SK-N-SH treated with all-trans-retinoic acid at 6 μM for 48 hours (cell line): ENCODE data around the gene RPL12.

ENCODE experiments used
- GLIS3 ChIP-seq: fragments of 250-450 bp; sonication (Bioruptor Pico); IDR thresholded peaks from 2 replicates; pipeline ENCODE4 v1.5.0; 2020; ENCODE audit warnings: mild to moderate bottlenecking, moderate library complexity
- OSR1 ChIP-seq: fragments of 250-450 bp; sonication (Bioruptor Pico); IDR thresholded peaks from 2 replicates; pipeline ENCODE4 v1.8.0; 2022; ENCODE audit warnings: moderate library complexity, mild to moderate bottlenecking, inconsistent platforms
- RARB ChIP-seq: fragments of 250-450 bp; sonication (Bioruptor Pico); IDR thresholded peaks from 2 replicates; pipeline ENCODE4 v1.8.0; 2021; ENCODE audit warnings: mild to moderate bottlenecking, moderate library complexity
- SNAI2 ChIP-seq: fragments of 250-450 bp; sonication (Bioruptor Pico); IDR thresholded peaks from 2 replicates; pipeline ENCODE4 v1.5.0; 2020; ENCODE audit warnings: mild to moderate bottlenecking, moderate library complexity
- TCF4 ChIP-seq: fragments of 250-450 bp; sonication (Bioruptor Pico); IDR thresholded peaks from 2 replicates; pipeline ENCODE4 v1.8.0; 2021; ENCODE audit warnings: mild to moderate bottlenecking, moderate library complexity, borderline replicate concordance
- TF ChIP-seq, protein P1 (sequence below): fragments of 250-450 bp; sonication (Bioruptor Pico); IDR thresholded peaks from 2 replicates; pipeline ENCODE4 v1.5.0; 2020; ENCODE audit warnings: mild to moderate bottlenecking, moderate library complexity
- TF ChIP-seq, protein P2 (sequence below): fragments of 250-450 bp; sonication (Bioruptor Pico); IDR thresholded peaks from 2 replicates; pipeline ENCODE4 v1.8.0; 2020; ENCODE audit warnings: mild to moderate bottlenecking, moderate library complexity, borderline replicate concordance

DNA sequence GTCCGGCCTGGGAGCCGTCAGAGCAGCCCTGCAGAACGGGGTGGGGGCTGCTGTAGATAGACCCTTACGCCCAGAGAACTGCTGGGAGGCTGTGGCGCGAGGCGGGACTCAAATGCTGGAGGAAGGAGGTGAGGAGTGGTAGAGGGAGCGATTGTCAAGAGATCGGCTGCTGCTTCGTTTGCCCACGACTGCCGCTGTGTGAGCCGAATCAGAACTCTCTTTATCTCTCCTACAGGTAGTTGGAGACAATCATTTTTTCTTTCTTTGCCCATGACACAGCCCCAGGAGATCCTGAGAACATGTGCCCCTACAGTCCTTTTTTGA is 26.6 kb downstream of the RPL12 start:
- no peak for TF ChIP-seq TCF4 (CRISPR knock-in tag)
- TF ChIP-seq RARB (CRISPR knock-in tag), result no peak
- TF ChIP-seq GLIS3 (CRISPR knock-in tag), result no peak
- TF ChIP-seq OSR1 (CRISPR knock-in tag), result no peak
- TF ChIP-seq, protein P1, sequence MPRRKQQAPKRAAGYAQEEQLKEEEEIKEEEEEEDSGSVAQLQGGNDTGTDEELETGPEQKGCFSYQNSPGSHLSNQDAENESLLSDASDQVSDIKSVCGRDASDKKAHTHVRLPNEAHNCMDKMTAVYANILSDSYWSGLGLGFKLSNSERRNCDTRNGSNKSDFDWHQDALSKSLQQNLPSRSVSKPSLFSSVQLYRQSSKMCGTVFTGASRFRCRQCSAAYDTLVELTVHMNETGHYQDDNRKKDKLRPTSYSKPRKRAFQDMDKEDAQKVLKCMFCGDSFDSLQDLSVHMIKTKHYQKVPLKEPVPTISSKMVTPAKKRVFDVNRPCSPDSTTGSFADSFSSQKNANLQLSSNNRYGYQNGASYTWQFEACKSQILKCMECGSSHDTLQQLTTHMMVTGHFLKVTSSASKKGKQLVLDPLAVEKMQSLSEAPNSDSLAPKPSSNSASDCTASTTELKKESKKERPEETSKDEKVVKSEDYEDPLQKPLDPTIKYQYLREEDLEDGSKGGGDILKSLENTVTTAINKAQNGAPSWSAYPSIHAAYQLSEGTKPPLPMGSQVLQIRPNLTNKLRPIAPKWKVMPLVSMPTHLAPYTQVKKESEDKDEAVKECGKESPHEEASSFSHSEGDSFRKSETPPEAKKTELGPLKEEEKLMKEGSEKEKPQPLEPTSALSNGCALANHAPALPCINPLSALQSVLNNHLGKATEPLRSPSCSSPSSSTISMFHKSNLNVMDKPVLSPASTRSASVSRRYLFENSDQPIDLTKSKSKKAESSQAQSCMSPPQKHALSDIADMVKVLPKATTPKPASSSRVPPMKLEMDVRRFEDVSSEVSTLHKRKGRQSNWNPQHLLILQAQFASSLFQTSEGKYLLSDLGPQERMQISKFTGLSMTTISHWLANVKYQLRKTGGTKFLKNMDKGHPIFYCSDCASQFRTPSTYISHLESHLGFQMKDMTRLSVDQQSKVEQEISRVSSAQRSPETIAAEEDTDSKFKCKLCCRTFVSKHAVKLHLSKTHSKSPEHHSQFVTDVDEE, result no peak
- TF ChIP-seq SNAI2, result no peak
- TF ChIP-seq, protein P2, sequence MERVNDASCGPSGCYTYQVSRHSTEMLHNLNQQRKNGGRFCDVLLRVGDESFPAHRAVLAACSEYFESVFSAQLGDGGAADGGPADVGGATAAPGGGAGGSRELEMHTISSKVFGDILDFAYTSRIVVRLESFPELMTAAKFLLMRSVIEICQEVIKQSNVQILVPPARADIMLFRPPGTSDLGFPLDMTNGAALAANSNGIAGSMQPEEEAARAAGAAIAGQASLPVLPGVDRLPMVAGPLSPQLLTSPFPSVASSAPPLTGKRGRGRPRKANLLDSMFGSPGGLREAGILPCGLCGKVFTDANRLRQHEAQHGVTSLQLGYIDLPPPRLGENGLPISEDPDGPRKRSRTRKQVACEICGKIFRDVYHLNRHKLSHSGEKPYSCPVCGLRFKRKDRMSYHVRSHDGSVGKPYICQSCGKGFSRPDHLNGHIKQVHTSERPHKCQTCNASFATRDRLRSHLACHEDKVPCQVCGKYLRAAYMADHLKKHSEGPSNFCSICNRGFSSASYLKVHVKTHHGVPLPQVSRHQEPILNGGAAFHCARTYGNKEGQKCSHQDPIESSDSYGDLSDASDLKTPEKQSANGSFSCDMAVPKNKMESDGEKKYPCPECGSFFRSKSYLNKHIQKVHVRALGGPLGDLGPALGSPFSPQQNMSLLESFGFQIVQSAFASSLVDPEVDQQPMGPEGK (CRISPR knock-in tag), result no peak
